Activated CD4-positive, CD25-positive, alpha-beta regulatory T cell (primary cell): ENCODE measurements around the gene ADRB1.

Experiments used
- DNase-seq, 4 experiments: peaks; one replicate each; lab custom pipeline; 2025; lab: John Stamatoyannopoulos, UW

ADRB1 gene

DNA sequence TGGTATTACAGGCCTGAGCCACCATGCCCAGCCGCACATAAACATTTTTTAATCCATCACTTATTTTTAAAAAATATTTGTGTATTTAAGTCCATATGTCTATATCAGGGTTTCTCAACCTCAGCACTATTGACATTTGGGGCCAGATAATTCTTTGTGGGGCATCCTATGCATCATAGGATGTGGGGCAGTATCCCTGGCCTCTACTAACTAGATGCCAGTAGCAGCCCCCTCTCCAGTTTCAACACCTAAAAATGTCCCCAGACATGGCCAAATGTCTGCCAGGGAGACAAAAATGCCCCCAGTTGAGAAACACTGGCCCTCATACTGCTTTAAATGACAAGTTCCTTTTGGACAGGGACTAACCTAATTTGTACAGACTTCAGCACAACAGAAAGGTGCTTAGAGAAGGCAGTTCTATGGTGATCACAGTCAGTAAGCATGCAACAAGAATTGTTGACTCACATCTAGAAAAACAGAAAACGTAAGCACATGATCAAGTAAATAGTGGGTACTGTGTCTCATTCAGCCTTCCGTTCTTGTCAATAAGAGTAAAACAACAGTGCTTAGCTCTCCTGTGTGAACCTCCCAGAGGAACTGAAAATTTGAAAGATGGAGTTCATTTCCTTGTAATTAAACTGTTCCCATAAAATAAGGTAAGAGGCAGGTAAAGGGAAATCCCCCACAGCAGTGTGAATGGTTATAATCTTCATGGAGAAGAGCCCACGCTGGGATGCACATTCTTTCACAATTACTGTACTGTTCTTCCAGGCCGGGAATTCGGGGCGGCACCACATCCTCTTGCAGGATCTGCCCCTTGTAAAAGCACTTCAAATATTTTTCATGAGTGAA lies 17.3 kb upstream of the ADRB1 start:
- DNase-seq: no peak

DNA sequence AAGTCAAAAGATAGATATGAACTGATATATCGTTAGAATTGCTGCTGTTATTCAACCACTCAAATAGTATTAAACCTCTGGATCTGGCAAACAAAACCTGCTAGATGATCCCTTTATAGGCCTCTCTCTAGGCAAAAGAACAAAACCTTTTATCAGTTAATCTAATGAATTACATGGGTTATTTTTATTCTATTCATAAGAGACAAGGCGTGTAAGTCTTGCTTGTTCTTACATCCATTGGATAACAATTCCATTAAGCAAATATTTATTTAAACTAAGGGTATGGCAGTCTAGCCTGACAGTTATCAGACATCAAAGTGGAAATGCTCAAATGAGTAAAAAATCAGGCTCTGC lies 16.6 kb upstream of the ADRB1 start:
- no peak for DNase-seq

DNA sequence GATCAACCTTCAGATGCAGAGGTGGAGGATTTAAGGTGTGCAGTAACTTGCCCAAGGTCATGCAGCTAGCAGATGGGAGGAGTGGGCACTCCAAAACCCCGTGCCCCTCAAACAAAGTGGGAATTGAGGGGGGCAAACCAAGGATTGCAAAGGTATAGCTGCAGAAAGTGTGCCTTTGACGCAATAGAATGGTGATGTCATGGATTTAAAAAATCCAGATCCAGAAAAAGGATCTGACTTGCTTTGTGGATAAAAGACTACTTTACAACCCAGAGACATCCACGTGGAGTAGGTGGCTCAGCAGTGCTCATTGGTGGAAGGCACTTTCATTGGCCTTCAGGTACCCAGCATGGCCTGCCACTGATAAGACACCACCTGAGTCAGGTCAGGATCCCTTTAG lies 15.7 kb upstream of the ADRB1 start:
- DNase-seq: no peak

DNA sequence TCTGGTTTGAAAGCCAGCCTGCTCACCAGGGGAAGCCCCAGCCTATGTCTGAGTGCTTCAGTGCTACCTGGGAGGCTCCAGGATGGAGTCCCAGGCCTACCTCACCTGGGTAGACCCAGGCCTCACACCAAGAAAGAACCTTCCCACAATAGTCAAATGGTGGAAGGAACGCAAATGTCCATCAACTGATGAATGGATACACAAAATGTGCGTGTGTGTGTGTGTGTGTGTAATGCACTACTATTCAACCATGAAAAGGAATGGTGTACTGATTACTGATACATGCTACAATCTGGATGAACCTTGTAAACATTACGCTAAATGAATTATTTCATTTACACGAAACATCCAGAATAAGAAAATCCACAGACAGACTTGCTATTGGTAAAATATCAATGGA lies 15.2 kb upstream of the ADRB1 start:
- DNase-seq: no peak

DNA sequence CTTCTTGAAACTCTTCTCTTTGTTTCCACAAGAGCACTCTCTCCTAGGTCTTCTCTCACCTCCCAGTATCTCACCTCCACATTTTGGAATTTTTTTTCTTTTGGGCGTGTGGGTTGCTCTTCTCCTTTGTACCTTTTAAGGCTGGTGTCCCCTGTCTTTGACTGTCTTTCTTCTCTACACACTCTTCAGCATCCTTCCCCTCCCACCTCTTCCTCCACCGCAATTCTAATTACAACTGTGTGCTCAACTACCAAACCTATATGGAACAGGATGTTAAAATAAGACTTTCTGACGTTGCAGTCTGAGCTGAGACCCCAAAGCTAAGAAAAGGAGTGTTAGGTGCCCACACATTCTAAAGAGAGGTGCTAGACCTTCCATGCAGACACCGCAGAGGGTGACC lies 14.0 kb upstream of the ADRB1 start:
- DNase-seq: no peak

DNA sequence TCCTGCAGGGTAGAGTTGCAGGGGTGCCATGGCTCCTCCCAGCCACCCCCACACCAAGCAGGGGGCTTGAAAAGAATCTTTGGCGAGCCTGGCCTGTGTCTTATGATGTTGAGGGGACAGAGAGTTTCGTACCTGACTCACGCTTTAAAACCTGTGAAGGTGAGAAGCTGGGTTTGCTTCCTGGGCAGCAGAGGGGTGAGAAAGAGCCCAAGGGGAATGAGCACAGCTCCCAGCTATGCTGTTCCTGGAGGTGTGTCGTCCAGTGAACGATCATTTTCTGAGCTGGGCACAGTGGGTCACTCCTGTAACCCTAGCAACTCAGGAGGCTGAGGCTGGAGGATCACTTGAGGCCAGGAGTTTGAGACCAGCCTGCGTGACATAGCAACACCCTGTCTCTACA lies 13.5 kb upstream of the ADRB1 start:
- no peak for DNase-seq

DNA sequence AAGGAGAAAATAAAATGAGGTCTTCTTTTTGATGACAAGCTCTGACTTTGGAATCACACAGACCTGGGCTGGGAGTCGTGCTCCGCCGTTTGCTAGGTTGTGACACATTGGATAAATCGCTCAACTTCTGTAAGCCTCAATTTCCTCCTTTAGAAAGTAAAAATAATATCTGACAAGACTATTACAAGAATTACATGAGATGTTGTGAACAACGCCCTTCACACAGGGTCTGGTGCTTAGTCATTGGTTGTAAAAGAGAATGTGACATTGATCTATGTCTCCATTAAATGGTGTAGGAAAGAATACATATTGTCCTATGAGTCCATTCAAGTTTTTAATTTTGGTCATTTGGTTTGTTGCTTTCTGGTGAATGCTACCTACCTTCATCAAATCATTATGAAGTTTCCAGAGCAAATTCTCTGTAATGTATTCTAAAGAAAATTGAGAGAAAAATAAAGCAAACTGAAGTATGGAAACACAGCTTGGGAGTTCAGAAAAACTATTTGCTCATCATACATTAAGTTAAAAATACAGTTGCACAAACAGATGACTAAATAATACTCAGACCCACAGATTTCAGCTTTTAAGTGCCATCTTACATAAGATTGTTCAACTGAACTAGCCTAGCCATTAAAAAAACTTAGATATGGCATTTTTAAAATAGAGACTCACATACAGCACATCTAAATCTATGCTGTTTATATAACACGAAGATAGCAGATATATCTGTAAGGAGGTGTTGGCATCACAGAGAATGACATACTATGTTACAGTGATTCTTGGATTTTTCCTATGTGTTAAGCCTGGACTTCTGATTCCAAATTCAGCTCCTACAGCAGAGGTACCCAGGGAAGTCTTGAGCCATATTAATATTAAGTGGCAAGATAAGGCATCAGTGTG lies 12.3 kb upstream of the ADRB1 start:
- DNase-seq: no peak

DNA sequence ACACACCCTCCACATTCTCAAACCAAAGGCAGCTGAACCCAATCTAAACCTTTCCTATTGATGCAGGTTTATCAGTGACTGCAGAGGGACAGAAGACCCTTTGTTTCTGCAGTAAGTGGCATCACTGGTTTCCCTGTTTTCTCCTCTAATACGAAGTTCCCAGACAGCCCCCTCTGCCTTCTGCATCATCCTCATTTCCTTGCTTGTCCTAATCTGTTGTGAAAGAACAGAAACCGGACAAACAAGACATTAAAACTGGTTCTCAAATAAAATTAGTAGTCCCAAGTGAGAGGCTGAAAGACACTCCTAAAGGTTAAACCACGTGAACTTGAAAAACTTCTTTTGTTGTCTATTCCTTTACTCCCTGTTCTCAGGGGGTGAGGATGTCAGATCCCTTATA lies 10.1 kb upstream of the ADRB1 start:
- DNase-seq: no peak

DNA sequence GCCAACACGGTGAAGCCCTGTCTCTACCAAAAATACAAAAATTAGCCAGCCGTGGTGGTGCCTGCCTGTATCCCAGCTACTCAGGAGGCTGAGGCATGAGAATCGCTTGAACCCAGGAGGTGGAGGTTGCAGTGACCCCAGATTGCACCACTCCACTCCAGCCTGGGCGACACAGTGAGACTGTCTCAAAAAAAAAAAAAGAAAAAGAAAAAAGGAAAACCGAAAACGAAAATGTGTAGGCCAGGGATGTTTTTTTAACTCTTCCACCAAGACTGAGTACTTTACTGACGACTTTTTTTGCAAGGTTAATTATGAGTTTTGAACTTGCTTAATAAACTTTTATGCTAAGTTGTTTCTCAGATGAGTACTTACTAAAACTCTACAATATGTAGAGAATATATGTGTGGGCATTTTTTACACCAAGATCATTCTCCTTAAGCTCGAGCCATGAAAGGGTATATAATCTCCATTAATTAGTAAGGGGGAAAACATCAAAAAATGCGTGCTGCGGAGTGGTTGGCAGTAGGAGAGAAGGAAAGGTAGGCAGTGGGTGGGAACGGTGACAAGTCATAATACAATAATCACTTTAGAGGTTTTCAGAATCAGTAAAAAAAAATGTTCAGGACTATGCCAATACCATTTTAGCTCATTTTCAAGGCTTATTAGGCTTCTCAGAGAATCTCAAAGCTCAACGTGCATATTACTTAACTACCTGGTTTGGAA lies 8.6 kb upstream of the ADRB1 start:
- DNase-seq: no peak

DNA sequence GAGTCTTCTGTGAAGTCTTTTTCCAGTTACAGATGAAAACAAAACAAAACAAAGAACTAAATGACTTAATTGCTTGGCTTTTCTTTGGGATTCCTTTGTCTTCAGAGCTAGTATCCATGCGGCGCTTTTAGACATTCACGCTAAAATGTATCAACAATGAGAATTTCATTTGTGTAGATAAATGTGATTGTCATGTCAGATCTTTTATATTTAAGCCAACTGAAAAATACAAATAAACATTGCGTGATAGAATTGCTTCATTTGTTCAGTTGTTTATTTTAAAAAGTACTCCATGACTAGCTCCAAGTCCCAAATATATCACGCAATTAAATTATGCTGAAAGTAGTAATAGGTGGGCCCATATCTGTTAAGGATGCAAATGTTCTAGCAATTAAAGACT lies 7.9 kb upstream of the ADRB1 start:
- no peak for DNase-seq

DNA sequence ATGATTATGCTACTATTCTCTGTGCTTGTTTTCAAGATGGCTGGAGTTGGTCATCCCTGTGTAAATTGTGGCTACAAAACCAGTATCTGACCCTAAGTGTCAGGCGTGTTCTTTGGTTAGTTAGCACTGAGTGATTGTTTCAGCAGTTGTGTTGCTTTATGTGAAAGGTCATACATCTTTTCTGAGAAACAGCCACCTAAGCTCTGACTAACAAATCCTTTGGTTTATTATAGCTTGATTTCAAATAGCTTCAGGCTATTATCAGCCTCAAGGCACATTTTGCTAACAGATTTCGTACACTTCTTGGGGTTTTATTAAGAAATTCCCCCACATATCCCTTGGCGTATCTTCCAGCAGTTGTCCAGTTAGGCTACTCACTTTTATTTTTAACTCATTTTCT lies 4.8 kb upstream of the ADRB1 start:
- no peak for DNase-seq

DNA sequence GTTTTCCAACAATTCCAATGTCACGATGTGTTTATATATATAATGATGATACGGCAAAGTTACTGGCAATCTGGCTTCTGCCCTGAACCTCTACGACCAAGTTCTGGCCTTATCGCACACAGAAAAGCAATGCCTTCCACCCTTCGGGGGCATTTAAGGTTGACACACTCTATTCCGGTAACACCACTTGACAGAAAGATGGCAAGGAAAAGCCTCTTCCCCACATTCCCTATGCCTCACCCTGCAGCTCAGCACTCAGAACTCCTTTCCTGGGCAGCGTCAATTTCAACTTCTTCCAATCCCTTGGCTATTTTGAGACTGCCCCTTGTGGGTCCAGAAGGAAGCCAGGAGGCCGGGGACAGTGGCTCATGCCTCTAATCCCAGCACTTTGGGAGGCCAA lies 2.5 kb upstream of the ADRB1 start:
- no peak for DNase-seq

DNA sequence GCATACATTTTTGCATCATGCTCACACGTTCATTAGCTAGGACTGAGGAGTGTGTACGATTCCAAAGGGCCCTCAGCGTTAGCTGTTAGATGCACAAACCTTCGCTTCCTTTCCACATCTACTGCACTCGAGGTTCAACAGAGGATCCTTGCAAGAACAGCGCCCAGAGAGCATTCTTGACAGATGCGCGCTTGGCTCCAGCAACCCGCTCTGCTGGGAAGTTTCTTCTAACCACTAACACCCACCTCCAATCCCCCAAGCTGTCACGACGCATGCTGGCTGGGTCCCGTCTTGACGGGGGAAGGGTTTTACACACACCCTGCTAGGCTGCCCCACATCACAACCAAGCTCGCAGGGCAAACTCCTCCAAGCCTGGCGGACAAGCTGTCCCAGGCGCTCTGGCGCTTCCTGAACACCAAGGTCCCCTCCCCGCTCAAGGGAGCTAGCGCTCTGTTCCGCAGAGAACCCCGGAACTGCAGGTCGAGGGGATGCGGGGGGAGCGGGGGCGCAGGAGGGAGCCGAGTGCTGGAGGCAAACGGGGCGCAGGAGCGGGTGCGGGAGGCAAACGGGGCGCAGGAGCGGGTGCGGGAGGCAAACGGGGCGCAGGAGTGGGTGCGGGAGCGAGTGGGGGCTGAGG lies 653 bp upstream of the ADRB1 start:
- no peak for DNase-seq

DNA sequence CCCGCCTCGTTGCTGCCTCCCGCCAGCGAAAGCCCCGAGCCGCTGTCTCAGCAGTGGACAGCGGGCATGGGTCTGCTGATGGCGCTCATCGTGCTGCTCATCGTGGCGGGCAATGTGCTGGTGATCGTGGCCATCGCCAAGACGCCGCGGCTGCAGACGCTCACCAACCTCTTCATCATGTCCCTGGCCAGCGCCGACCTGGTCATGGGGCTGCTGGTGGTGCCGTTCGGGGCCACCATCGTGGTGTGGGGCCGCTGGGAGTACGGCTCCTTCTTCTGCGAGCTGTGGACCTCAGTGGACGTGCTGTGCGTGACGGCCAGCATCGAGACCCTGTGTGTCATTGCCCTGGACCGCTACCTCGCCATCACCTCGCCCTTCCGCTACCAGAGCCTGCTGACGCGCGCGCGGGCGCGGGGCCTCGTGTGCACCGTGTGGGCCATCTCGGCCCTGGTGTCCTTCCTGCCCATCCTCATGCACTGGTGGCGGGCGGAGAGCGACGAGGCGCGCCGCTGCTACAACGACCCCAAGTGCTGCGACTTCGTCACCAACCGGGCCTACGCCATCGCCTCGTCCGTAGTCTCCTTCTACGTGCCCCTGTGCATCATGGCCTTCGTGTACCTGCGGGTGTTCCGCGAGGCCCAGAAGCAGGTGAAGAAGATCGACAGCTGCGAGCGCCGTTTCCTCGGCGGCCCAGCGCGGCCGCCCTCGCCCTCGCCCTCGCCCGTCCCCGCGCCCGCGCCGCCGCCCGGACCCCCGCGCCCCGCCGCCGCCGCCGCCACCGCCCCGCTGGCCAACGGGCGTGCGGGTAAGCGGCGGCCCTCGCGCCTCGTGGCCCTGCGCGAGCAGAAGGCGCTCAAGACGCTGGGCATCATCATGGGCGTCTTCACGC lies 825 bp downstream of the ADRB1 start:
- DNase-seq: no peak

DNA sequence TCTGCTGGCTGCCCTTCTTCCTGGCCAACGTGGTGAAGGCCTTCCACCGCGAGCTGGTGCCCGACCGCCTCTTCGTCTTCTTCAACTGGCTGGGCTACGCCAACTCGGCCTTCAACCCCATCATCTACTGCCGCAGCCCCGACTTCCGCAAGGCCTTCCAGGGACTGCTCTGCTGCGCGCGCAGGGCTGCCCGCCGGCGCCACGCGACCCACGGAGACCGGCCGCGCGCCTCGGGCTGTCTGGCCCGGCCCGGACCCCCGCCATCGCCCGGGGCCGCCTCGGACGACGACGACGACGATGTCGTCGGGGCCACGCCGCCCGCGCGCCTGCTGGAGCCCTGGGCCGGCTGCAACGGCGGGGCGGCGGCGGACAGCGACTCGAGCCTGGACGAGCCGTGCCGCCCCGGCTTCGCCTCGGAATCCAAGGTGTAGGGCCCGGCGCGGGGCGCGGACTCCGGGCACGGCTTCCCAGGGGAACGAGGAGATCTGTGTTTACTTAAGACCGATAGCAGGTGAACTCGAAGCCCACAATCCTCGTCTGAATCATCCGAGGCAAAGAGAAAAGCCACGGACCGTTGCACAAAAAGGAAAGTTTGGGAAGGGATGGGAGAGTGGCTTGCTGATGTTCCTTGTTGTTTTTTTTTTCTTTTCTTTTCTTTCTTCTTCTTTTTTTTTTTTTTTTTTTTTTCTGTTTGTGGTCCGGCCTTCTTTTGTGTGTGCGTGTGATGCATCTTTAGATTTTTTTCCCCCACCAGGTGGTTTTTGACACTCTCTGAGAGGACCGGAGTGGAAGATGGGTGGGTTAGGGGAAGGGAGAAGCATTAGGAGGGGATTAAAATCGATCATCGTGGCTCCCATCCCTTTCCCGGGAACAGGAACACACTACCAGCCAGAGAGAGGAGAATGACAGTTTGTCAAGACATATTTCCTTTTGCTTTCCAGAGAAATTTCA lies 1.7 kb downstream of the ADRB1 start:
- DNase-seq: no peak

DNA sequence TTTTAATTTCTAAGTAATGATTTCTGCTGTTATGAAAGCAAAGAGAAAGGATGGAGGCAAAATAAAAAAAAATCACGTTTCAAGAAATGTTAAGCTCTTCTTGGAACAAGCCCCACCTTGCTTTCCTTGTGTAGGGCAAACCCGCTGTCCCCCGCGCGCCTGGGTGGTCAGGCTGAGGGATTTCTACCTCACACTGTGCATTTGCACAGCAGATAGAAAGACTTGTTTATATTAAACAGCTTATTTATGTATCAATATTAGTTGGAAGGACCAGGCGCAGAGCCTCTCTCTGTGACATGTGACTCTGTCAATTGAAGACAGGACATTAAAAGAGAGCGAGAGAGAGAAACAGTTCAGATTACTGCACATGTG lies 2.4 kb downstream of the ADRB1 start:
- DNase-seq: no peak

DNA sequence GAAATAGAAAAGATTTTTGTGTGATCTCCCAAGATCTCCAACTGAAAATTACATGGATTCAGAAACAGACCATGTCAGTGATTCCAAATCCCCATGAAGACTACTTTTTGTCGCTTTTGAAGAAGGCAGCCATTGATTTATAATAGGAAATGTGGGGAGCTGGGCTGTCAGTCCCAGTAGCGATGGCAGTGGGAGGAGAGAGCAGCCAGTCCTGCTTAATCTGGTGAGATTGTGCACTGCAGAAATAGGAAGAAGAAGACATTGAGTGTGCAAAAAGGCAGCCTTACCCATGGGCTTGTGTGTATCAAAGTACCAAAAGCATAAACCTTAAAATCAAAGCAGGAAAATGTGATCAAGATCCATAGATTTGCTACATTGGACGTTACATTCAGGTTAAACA lies 4.8 kb downstream of the ADRB1 start:
- DNase-seq: no peak

DNA sequence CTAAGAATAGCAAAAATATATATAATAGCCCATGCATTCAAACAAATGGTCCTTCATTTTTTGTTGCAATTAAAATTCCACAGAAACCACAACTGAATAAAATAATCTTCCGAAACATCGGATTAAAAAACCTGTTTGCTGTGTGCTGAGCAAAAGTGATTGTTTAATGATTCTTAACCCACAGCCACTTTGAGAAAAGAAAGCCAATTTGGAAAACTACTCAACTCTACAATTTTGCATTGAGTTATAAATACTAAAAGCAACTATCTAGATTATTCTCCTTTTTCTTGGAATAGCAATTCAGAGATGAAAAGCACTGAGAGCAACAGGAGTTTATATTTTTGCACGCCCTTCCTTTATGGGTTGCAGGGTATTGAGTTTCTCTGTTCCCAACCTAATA lies 8.0 kb downstream of the ADRB1 start:
- no peak for DNase-seq

DNA sequence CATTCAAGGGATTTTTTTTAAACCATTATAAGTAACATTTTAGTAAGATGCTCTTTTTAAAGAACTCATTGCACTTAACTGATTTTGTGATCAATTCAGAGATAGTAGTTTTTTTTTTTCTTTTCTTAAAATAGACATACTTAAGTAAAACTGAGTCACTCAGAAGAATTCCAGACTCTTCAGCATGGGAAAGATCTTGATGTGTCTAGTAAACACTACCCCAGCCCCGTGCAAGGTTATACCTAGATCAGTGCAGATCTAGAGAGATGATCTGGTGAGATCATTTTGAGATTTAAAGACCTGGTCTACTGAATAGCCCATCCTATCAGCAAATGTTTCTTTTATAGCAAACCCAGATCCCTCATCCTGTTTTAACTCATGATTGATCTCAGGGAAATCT lies 8.6 kb downstream of the ADRB1 start:
- DNase-seq: no peak

DNA sequence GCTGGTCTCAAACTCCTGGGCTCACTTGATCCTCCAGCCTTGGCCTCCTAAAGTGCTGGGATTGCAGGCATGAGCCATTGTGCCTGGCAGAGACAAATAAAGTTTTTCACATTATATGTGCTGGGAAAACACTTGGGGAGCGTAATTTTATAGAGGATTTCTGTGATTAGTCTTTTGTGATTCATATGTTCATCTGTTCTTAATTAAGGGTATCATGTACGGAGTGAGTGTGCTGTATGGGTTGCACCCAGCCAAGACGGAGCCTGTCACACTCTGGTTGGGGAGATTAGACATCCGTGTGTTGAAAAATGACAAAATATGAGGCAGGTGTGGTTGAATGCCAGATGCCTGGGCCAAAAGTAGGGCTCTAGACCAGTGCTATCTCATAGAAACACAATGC lies 10.3 kb downstream of the ADRB1 start:
- no peak for DNase-seq
